Cortex of kidney (tissue), 1 donor: ENCODE measurements around the gene ULK1.
"Not testable (repeated sequence)": the region's sequence is repeated elsewhere in the genome, so short reads cannot be mapped to it uniquely, and the experiment has no call there.

ENCODE experiments used
- DNase-seq: peaks from one replicate; lab custom pipeline; 2025; lab: John Stamatoyannopoulos, UW

ULK1 gene

GRCh38 chr12:131943389-131943788, 49.0 kb downstream of the ULK1 start:
- no peak for DNase-seq

- no peak for DNase-seq
These were observed 49.5 kb downstream of the ULK1 start for GRCh38 chr12:131943876-131944275.

GRCh38 chr12:131944601-131945251, 50.3 kb downstream of the ULK1 start:
- no peak for DNase-seq

GRCh38 chr12:131946757-131947156, 52.3 kb downstream of the ULK1 start:
- DNase-seq, result no peak

GRCh38 chr12:131947482-131948027, 53.1 kb downstream of the ULK1 start:
- no peak for DNase-seq

- no peak for DNase-seq
These were observed 53.8 kb downstream of the ULK1 start for GRCh38 chr12:131948166-131948712.

- DNase-seq, result not testable (repeated sequence)
These were observed 54.5 kb downstream of the ULK1 start for GRCh38 chr12:131948713-131949430.

GRCh38 chr12:131949431-131950181, 55.2 kb downstream of the ULK1 start, which contains the start of gene EP400:
Gene EP400, plus strand, starts transcription at chr12:131949942. Its CDS starts 10,678 bp downstream, at chr12:131960620.
- DNase-seq, result no peak

- DNase-seq, result no peak
These were observed 55.9 kb downstream of the ULK1 start for GRCh38 chr12:131950182-131950913.

- not testable (repeated sequence) for DNase-seq
These were observed 59.4 kb downstream of the ULK1 start for GRCh38 chr12:131953810-131954209.

- DNase-seq, result not testable (repeated sequence)
These were observed 60.0 kb downstream of the ULK1 start for GRCh38 chr12:131954460-131954859.

- DNase-seq, result no peak
These were observed 64.7 kb downstream of the ULK1 start for GRCh38 chr12:131959116-131959515.

- no peak for DNase-seq
These were observed 65.5 kb downstream of the ULK1 start for GRCh38 chr12:131959641-131960589.

- not testable (repeated sequence) for DNase-seq
These were observed 66.3 kb downstream of the ULK1 start for GRCh38 chr12:131960590-131961325.

GRCh38 chr12:131961328-131961727, 66.9 kb downstream of the ULK1 start:
- DNase-seq, result not testable (repeated sequence)

- no peak for DNase-seq
These were observed 67.6 kb downstream of the ULK1 start for GRCh38 chr12:131962069-131962468.

- DNase-seq, result no peak
These were observed 69.0 kb downstream of the ULK1 start for GRCh38 chr12:131963381-131963780.

GRCh38 chr12:131965073-131965472, 70.7 kb downstream of the ULK1 start:
- no peak for DNase-seq

- no peak for DNase-seq
These were observed 76.8 kb downstream of the ULK1 start for GRCh38 chr12:131971226-131971625.
